H1 (cell line): Measurements from ENCODE around the gene FAM111A. TPM values are rescaled to one million over a fixed set of nuclear protein-coding genes. Genes with fewer than 3 reads are reported as not detected.

Experiments
- CHD1 ChIP-seq: IDR thresholded peaks from 2 replicates; pipeline ENCODE4 v1.6.1; 2012; ENCODE audit warnings: low read depth, low read length, improper control_type of control experiment
- GABPA ChIP-seq: IDR thresholded peaks from 2 replicates; pipeline ENCODE4 v1.6.1; 2011; ENCODE audit warnings: mild to moderate bottlenecking, low read length, moderate library complexity, borderline replicate concordance; ENCODE audit not compliant: insufficient read depth
- HDAC2 ChIP-seq, 2 experiments: fragments of 300-600 bp in 1 of 2; sonication (generic) in 1 of 2; IDR thresholded peaks; 2 replicates each; pipeline ENCODE4 v1.6.1; 2011 to 2012; ENCODE audit warnings: low read depth in 2 of 2, low read length in 2 of 2, mild to moderate bottlenecking in 2 of 2, moderate library complexity in 2 of 2, borderline replicate concordance in 1 of 2, inconsistent platforms in 1 of 2
- HDAC6 ChIP-seq: IDR thresholded peaks from one replicate; pipeline ENCODE4 v1.7.1; 2012; ENCODE audit warnings: low read depth, mild to moderate bottlenecking, inconsistent platforms, low read length, moderate library complexity
- POLR2AphosphoS5 ChIP-seq: IDR thresholded peaks from 2 replicates; pipeline ENCODE4 v1.6.1; 2011; ENCODE audit warnings: low read depth, low read length
- RAD21 ChIP-seq, 2 experiments: IDR thresholded peaks in 1 of 2; conservative IDR thresholded peaks in 1 of 2; 2 replicates each; pipeline ENCODE4 v1.6.1; 2011; ENCODE audit warnings: low read depth in 2 of 2, low read length in 2 of 2, improper control_type of control experiment in 1 of 2, inconsistent platforms in 1 of 2, mild to moderate bottlenecking in 1 of 2, moderate library complexity in 1 of 2
- RBBP5 ChIP-seq: IDR thresholded peaks from 2 replicates; pipeline ENCODE4 v1.7.1; 2012; ENCODE audit warnings: low read depth, mild to moderate bottlenecking, inconsistent platforms, low read length, moderate library complexity, borderline replicate concordance
- RFX5 ChIP-seq: IDR thresholded peaks from 2 replicates; pipeline ENCODE4 v1.6.1; 2011; ENCODE audit warnings: low read depth, low read length, improper control_type of control experiment, borderline replicate concordance
- RNF2 ChIP-seq: fragments of 200-900, 300-1000 bp; sonication (generic); IDR thresholded peaks from 2 replicates; pipeline ENCODE4 v1.7.1; 2016; ENCODE audit warnings: borderline replicate concordance, low read depth, mild to moderate bottlenecking, antibody characterized with exemption, low read length; ENCODE audit not compliant: poor library complexity, severe bottlenecking; ENCODE audit errors: missing control alignments
- SP1 ChIP-seq: IDR thresholded peaks from 2 replicates; pipeline ENCODE4 v1.6.1; 2011; ENCODE audit warnings: low read depth, low read length
- SP4 ChIP-seq: IDR thresholded peaks from 2 replicates; pipeline ENCODE4 v1.6.1; 2012; ENCODE audit warnings: low read length, inconsistent platforms
- TAF1 ChIP-seq: IDR thresholded peaks from 2 replicates; pipeline ENCODE4 v1.6.1; 2011; ENCODE audit warnings: mild to moderate bottlenecking, low read depth, low read length
- TBP ChIP-seq: IDR thresholded peaks from 2 replicates; pipeline ENCODE4 v1.6.1; 2011; ENCODE audit warnings: low read depth, low read length, improper control_type of control experiment
- YY1 ChIP-seq: IDR thresholded peaks from 2 replicates; pipeline ENCODE4 v1.6.1; 2011; ENCODE audit warnings: low read depth, mild to moderate bottlenecking, low read length
- ZNF274 ChIP-seq: IDR thresholded peaks from 2 replicates; pipeline ENCODE4 v1.7.0; 2012; ENCODE audit warnings: low read length, borderline replicate concordance; ENCODE audit errors: extremely low read depth
- polyA plus RNA-seq, 7 experiments: library from polyadenylated mRNA; depleted of rRNA in 3 of 7; stranded (reverse) in 5 of 7; unstranded in 2 of 7; fragments of >200 nt in 5 of 7; fragments of 200-250 nt in 2 of 7; gene quantifications; 1 replicate in 5 of 7; 2 replicates in 1 of 7; 4 replicates in 1 of 7; pipeline versions ENCODE4 v1.2.1 to v1.2.3, GENCODE V29; 2011 to 2013; ENCODE audit warnings: missing spikeins in 2 of 7, mixed read lengths in 2 of 7
- total RNA-seq: library from RNA; stranded (reverse); fragmentation: NEBNext Ultra II Directional; extraction: Animal tissue kit (Norgen Biotek cat#: 25700); gene quantifications from 2 replicates; pipeline ENCODE4 v1.2.1, GENCODE V29; 2021
- TF ChIP-seq, protein P1 (sequence below): IDR thresholded peaks from 2 replicates; pipeline ENCODE4 v1.6.1; 2012; ENCODE audit warnings: low read length, inconsistent platforms
- TF ChIP-seq, protein P2 (sequence below), 3 experiments: IDR thresholded peaks; 1 replicate in 2 of 3; 2 replicates in 1 of 3; pipeline versions ENCODE4 v1.5.1 to v1.6.1; 2011; ENCODE audit warnings: low read length in 3 of 3, mild to moderate bottlenecking in 3 of 3, inconsistent platforms in 2 of 3, low read depth in 1 of 3, moderate library complexity in 1 of 3; ENCODE audit not compliant: insufficient read depth in 1 of 3; ENCODE audit errors: control extremely low read depth in 1 of 3

FAM111A gene
- total and polyA plus RNA-seq, 2 of the 8 experiments (the other 6 are each of a cell fraction or from before 2014, with no cell fraction given), result 10.2 to 29.9 TPM

DNA sequence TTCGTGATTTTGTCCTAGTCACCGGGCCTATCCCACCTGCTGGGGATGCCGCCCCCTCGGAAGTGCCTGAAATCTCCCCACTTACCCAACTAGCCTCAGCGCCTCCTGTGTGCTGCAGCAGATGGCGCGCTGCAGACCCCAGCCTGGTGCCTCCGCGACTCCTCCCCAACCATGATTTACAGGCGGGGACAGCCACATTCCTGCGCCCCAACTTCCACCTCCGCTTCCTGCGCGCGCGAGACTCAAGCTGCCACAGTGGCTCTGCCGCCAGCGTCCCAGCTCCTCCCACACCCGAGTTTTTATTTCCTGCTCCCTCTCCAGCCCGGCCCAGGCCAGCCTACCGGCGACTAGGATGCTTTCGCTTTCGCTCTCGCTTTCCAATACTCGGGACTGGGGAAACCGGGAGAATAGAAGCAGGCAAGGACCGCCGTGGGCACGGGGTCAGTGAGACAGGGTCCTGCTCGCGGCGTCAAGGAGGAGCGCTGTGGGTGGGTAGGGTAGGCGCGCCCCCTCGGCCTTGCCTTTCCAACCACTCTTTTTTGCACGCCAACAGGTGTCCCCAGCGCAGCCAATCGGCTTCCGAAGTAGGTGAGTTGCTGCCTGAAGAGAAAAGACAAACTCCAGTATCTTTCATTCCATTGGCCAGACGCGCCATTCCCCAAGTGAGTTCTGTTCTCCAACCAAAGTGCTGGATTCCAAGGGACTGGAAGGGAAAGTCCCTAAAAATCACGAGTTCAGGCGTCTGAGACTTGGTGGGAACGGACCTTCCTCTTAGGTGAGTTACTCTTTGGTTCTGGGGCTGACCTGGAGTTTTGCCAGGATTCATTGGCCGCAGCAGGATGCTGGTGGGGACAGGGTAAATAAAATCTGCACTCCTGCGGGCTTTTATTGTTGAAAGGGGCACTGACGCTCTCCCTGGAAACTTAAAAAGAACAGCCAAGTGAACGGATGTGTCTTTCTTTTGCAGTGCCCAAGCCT lies at the start of gene FAM111A (continued):
- TF ChIP-seq, protein P1, sequence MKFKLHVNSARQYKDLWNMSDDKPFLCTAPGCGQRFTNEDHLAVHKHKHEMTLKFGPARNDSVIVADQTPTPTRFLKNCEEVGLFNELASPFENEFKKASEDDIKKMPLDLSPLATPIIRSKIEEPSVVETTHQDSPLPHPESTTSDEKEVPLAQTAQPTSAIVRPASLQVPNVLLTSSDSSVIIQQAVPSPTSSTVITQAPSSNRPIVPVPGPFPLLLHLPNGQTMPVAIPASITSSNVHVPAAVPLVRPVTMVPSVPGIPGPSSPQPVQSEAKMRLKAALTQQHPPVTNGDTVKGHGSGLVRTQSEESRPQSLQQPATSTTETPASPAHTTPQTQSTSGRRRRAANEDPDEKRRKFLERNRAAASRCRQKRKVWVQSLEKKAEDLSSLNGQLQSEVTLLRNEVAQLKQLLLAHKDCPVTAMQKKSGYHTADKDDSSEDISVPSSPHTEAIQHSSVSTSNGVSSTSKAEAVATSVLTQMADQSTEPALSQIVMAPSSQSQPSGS, result 0 out of 2 replicates have a peak, but pooled peaks have one; percentile 47
- TF ChIP-seq CHD1 (no peak), SP1 (peak; percentile 73; the same call in 1 of the 2 replicates), RNF2 (no peak), POLR2AphosphoS5 (peak; percentile 43; the same call in 1 of the 2 replicates), GABPA (no peak), SP4 (no peak), TBP (peak; percentile 62; the same call in 1 of the 2 replicates), RAD21 (IDR thresholded peaks at IDR 0.05 in 1 of 2, conservative IDR thresholded peaks at IDR 0.05 in 1 of 2; ENCODE audit: low read depth in 2 of 2, low read length in 2 of 2) (no peak; a peak in 1 of 4 replicates), HDAC2 (IDR thresholded peaks at IDR 0.05; ENCODE audit: borderline replicate concordance in 1 of 2, low read depth in 2 of 2, low read length in 2 of 2) (peak; percentile 58 to 77; a peak in 2 of 4 replicates), RBBP5 (peak; percentile 89; the same call in 1 of the 2 replicates), RFX5 (peak; percentile 81; the same call in 1 of the 2 replicates), YY1 (peak; percentile 53; the same call in 1 of the 2 replicates), HDAC6 (no peak), TAF1 (peak; percentile 55; the same call in 1 of the 2 replicates), ZNF274 (no peak)
- TF ChIP-seq, protein P2, sequence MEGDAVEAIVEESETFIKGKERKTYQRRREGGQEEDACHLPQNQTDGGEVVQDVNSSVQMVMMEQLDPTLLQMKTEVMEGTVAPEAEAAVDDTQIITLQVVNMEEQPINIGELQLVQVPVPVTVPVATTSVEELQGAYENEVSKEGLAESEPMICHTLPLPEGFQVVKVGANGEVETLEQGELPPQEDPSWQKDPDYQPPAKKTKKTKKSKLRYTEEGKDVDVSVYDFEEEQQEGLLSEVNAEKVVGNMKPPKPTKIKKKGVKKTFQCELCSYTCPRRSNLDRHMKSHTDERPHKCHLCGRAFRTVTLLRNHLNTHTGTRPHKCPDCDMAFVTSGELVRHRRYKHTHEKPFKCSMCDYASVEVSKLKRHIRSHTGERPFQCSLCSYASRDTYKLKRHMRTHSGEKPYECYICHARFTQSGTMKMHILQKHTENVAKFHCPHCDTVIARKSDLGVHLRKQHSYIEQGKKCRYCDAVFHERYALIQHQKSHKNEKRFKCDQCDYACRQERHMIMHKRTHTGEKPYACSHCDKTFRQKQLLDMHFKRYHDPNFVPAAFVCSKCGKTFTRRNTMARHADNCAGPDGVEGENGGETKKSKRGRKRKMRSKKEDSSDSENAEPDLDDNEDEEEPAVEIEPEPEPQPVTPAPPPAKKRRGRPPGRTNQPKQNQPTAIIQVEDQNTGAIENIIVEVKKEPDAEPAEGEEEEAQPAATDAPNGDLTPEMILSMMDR (IDR thresholded peaks at IDR 0.05; ENCODE audit: control extremely low read depth in 1 of 3, insufficient read depth in 1 of 3, low read depth in 1 of 3, low read length in 3 of 3), result peak; percentile 25 to 55 (median 29); a peak in 3 of 4 replicates
